ENCODE data around the gene STT3B. TPM values are rescaled to one million over a fixed set of nuclear protein-coding genes. Genes with fewer than 3 reads are reported as not detected.

Gene STT3B
- total and polyA plus RNA-seq, 2 of the 4 experiments (the other 2 are of a cell fraction): 45.5 to 86.4 TPM

DNA sequence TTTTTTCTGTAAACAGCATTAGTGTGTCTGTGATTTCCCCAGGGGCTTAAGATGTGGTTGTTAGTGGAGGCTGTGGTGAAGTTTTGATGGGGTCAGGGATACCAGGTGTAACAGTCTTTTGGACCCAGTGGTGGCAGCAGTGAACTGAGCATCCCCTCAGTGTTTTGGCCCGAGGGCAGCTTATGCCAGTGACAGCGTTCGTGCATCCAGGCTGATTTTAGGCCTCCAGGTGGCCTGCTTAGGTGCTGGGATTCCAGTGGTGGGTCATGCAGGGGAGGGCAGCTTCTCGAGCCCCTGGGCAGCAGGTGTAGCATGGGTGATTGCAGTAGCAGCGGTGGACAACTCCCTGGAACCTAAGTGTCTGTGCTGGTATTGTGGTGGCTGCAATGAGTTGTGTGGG is 29.2 kb downstream of the STT3B start:
- H2BK120ac ChIP-seq (ENCODE audit: low read depth, low read length): no peak overlapping the region
- 73% methylated on average over 2 of the region's 5 CpGs; no CpG with 5 or more reads in 1 of the 2 experiments for WGBS, 2 experiments (ENCODE audit: extremely low coverage in 2 of 2, insufficient read length in 1 of 2)
- no peak overlapping the region for H3K9ac ChIP-seq (ENCODE audit: low read depth, low read length)
- no peaks in the 10 kb centered on the region for H3K27me3 ChIP-seq (ENCODE audit: control insufficient read depth, insufficient read depth, low read length)
- H3K56ac ChIP-seq (ENCODE audit: extremely low read depth, insufficient read depth, low read length): no peak overlapping the region
- TF ChIP-seq NFE2L2 (IDR thresholded peaks at IDR 0.05; ENCODE audit: low read depth, low read length): no peak
- TF ChIP-seq, protein P1, sequence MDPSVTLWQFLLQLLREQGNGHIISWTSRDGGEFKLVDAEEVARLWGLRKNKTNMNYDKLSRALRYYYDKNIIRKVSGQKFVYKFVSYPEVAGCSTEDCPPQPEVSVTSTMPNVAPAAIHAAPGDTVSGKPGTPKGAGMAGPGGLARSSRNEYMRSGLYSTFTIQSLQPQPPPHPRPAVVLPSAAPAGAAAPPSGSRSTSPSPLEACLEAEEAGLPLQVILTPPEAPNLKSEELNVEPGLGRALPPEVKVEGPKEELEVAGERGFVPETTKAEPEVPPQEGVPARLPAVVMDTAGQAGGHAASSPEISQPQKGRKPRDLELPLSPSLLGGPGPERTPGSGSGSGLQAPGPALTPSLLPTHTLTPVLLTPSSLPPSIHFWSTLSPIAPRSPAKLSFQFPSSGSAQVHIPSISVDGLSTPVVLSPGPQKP (IDR thresholded peaks at IDR 0.05; ENCODE audit: borderline replicate concordance, low read depth, low read length): no peak
- no peak for TF ChIP-seq RCOR1 (IDR thresholded peaks at IDR 0.05; ENCODE audit: insufficient replicate concordance, low read length)
- no peak for TF ChIP-seq SMC3 (IDR thresholded peaks at IDR 0.05; ENCODE audit: low read depth, low read length)
- no peak for TF ChIP-seq CHD1 (IDR thresholded peaks at IDR 0.05; ENCODE audit: low read depth, low read length)
- TF ChIP-seq CEBPB (IDR thresholded peaks at IDR 0.05; ENCODE audit: low read depth, low read length): no peak
- TF ChIP-seq, protein P2, sequence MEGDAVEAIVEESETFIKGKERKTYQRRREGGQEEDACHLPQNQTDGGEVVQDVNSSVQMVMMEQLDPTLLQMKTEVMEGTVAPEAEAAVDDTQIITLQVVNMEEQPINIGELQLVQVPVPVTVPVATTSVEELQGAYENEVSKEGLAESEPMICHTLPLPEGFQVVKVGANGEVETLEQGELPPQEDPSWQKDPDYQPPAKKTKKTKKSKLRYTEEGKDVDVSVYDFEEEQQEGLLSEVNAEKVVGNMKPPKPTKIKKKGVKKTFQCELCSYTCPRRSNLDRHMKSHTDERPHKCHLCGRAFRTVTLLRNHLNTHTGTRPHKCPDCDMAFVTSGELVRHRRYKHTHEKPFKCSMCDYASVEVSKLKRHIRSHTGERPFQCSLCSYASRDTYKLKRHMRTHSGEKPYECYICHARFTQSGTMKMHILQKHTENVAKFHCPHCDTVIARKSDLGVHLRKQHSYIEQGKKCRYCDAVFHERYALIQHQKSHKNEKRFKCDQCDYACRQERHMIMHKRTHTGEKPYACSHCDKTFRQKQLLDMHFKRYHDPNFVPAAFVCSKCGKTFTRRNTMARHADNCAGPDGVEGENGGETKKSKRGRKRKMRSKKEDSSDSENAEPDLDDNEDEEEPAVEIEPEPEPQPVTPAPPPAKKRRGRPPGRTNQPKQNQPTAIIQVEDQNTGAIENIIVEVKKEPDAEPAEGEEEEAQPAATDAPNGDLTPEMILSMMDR (conservative IDR thresholded peaks at IDR 0.05; ENCODE audit: low read depth, low read length): no peak
- TF ChIP-seq RFX5 (IDR thresholded peaks at IDR 0.05; ENCODE audit: low read depth, low read length): no peak
- no peak for TF ChIP-seq RAD21 (IDR thresholded peaks at IDR 0.05; ENCODE audit: low read length)
- no peak for TF ChIP-seq MXI1 (IDR thresholded peaks at IDR 0.05; ENCODE audit: borderline replicate concordance, low read depth, low read length)
- H4K8ac ChIP-seq (ENCODE audit: low read depth in 2 of 2, low read length in 2 of 2): no peak overlapping the region
- no peak overlapping the region for H2BK5ac ChIP-seq (ENCODE audit: low read depth, low read length, poor library complexity, severe bottlenecking)
- no peak overlapping the region for H2AK5ac ChIP-seq (ENCODE audit: low read depth, low read length)
- no peak for DNase-seq
- H3K4me2 ChIP-seq (ENCODE audit: low read depth, low read length): no peak overlapping the region
- no peak overlapping the region for H3K14ac ChIP-seq (replicated peaks; ENCODE audit: low read depth, low read length)
- H3K36me3 ChIP-seq (ENCODE audit: control insufficient read depth, insufficient read depth, low read length): no peaks in the 10 kb centered on the region
- dilution Hi-C loops (cut with HindIII; ENCODE audit: low sequenced_read_pairs, unreplicated experiment): no loop called here
- no peak overlapping the region for H3K18ac ChIP-seq (ENCODE audit: low read depth, low read length)
- ChIA-PET CTCF (interaction anchor here (0.6 kb wide), 1 partner anchor 1866 kb away, joined by 3 read pairs; no protein-coding TSS in a partner anchor), POLR2A (ENCODE audit: unreplicated experiment) (no interaction called here)
- H2AFZ ChIP-seq (replicated peaks; ENCODE audit: low read length, poor library complexity): no peak overlapping the region
- H3K4me3 ChIP-seq (ENCODE audit: insufficient read depth, low read depth, low read length): no peak overlapping the region
- in situ Hi-C loops (cut with MboI; ENCODE audit: low sequenced_read_pairs): no loop called here
- H2BK15ac ChIP-seq (ENCODE audit: low read depth, low read length): no peak overlapping the region
- ATAC-seq (ENCODE audit: low read depth): no peak
- H4K5ac ChIP-seq (ENCODE audit: low read depth, low read length): no peak overlapping the region
- no peak overlapping the region for H4K91ac ChIP-seq (ENCODE audit: insufficient read depth, low read depth, low read length)
- H3K27ac ChIP-seq (ENCODE audit: insufficient read depth, low read length): no peak overlapping the region
- no TSS peak for BruUV-seq (replicated peaks)
- H2AK9ac ChIP-seq (replicated peaks; ENCODE audit: low read depth, low read length, poor library complexity): no peak overlapping the region
- peaks cover 13 to 35% of the 10 kb centered on the region in 2 experiments for H3K79me1 ChIP-seq (ENCODE audit: low read depth in 1 of 2, low read length in 2 of 2)
- no peaks in the 10 kb centered on the region; the same call in none of the 2 replicates for H3K4me1 ChIP-seq (ENCODE audit: control insufficient read depth, insufficient read depth, low read length)
- H3K4ac ChIP-seq (ENCODE audit: low read depth, low read length): no peak overlapping the region
- H4K20me1 ChIP-seq (ENCODE audit: insufficient read depth, low read length): peaks cover 44% of the 10 kb centered on the region
- H3K9me3 ChIP-seq (ENCODE audit: control insufficient read depth, insufficient read depth, low read length): no peaks in the 10 kb centered on the region
- no peak overlapping the region for H2BK20ac ChIP-seq (ENCODE audit: low read depth, low read length)
- intact Hi-C loops (cut with micrococcal nuclease): no loop called here
- peaks cover 9% of the 10 kb centered on the region for H3K9me1 ChIP-seq (ENCODE audit: insufficient read depth, low read length)
- H3K23ac ChIP-seq (ENCODE audit: low read depth, low read length): no peak overlapping the region
